Measurements from ENCODE around the gene LRP2BP.
"Not testable (repeated sequence)": the region's sequence is repeated elsewhere in the genome, so short reads cannot be mapped to it uniquely, and the experiment has no call there.

Gene LRP2BP

GRCh38 chr4:185322803-185323202 lies 72.9 kb downstream of the LRP2BP start:
- no peak for DNase-seq (ENCODE audit: low read depth)
- no peak overlapping the region for H3K4me3 ChIP-seq (ENCODE audit: low read length)
- TF ChIP-seq CTCF (IDR thresholded peaks at IDR 0.05; ENCODE audit: insufficient read depth, low read depth, low read length, missing control alignments), result no peak

- no peak for TF ChIP-seq CTCF (IDR thresholded peaks at IDR 0.05; ENCODE audit: insufficient read depth, low read depth, low read length, missing control alignments)
- DNase-seq (ENCODE audit: low read depth), result peak; percentile 51
- H3K4me3 ChIP-seq (ENCODE audit: low read length), result no peak overlapping the region
Measured at GRCh38 chr4:185318679-185319078, 77.0 kb downstream of the LRP2BP start.

- no peak for TF ChIP-seq CTCF (IDR thresholded peaks at IDR 0.05; ENCODE audit: insufficient read depth, low read depth, low read length, missing control alignments)
- H3K4me3 ChIP-seq (ENCODE audit: low read length), result no peak overlapping the region
- no peak for DNase-seq (ENCODE audit: low read depth)
Measured at GRCh38 chr4:185317880-185318279, 77.8 kb downstream of the LRP2BP start.

- H3K4me3 ChIP-seq (ENCODE audit: low read length); DNase-seq (ENCODE audit: low read depth): not testable (repeated sequence)
Measured at GRCh38 chr4:185317462-185317861, 78.3 kb downstream of the LRP2BP start.

All from epithelial cell of esophagus (primary cell).